Measurements from ENCODE around the gene IFT81. TPM values are rescaled to one million over a fixed set of nuclear protein-coding genes. Genes with fewer than 3 reads are reported as not detected.

Gene IFT81
- total and polyA plus RNA-seq, 2 of the 13 experiments (the other 11 are each of a cell fraction or from before 2014, with no cell fraction given), result 4.2 to 13.0 TPM

- no peak for TF ChIP-seq ZNF17 (CRISPR knock-in tag; IDR thresholded peaks at IDR 0.05)
- no peak for TF ChIP-seq NCOR1 (IDR thresholded peaks at IDR 0.05; ENCODE audit: borderline replicate concordance, low read length)
- no peak for TF ChIP-seq ZNF512B (CRISPR knock-in tag; IDR thresholded peaks at IDR 0.05; ENCODE audit: borderline replicate concordance)
- no peak for TF ChIP-seq FOXO1 (CRISPR knock-in tag; IDR thresholded peaks at IDR 0.05)
- TF ChIP-seq ELF3 (CRISPR knock-in tag; IDR thresholded peaks at IDR 0.05), result 0 out of 2 replicates have a peak, but pooled peaks have one; percentile 3
- no peak for TF ChIP-seq ZNF101 (CRISPR knock-in tag; IDR thresholded peaks at IDR 0.05; ENCODE audit: borderline replicate concordance, low read depth)
- TF ChIP-seq THAP8 (CRISPR knock-in tag; IDR thresholded peaks at IDR 0.05; ENCODE audit: borderline replicate concordance), result no peak
- TF ChIP-seq ZNF503 (CRISPR knock-in tag; IDR thresholded peaks at IDR 0.05), result 0 out of 2 replicates have a peak, but pooled peaks have one; percentile 15
- TF ChIP-seq ZNF24 (IDR thresholded peaks at IDR 0.05), result no peak
- no peak for TF ChIP-seq STAG1 (CRISPR knock-in tag; IDR thresholded peaks at IDR 0.05)
- no peak for TF ChIP-seq NR2F6 (IDR thresholded peaks at IDR 0.05)
- TF ChIP-seq NR2F6 (CRISPR knock-in tag; IDR thresholded peaks at IDR 0.05), result no peak
- TF ChIP-seq EP300 (IDR thresholded peaks at IDR 0.05; ENCODE audit: low read depth in 2 of 2, low read length in 2 of 2), result no peak
- TF ChIP-seq EP300 (CRISPR knock-in tag; IDR thresholded peaks at IDR 0.05; ENCODE audit: borderline replicate concordance), result no peak
- no peak for TF ChIP-seq ZNF317 (CRISPR knock-in tag; IDR thresholded peaks at IDR 0.05)
- TF ChIP-seq CREB1 (IDR thresholded peaks at IDR 0.05), result peak; percentile 38; the same call in 1 of the 2 replicates
- no peak for TF ChIP-seq CREB1 (CRISPR knock-in tag; IDR thresholded peaks at IDR 0.05)
- no peak for TF ChIP-seq USF2 (IDR thresholded peaks at IDR 0.05; ENCODE audit: low read depth, low read length)
- TF ChIP-seq USF2 (CRISPR knock-in tag; IDR thresholded peaks at IDR 0.05; ENCODE audit: borderline replicate concordance), result no peak
- TF ChIP-seq MED13 (CRISPR knock-in tag; IDR thresholded peaks at IDR 0.05), result 0 out of 2 replicates have a peak, but pooled peaks have one; percentile 46
- TF ChIP-seq ZNF335 (CRISPR knock-in tag; IDR thresholded peaks at IDR 0.05), result no peak
- no peak for TF ChIP-seq ARNT (IDR thresholded peaks at IDR 0.05)
- no peak for TF ChIP-seq ZNF414 (CRISPR knock-in tag; IDR thresholded peaks at IDR 0.05)
- no peak for TF ChIP-seq EHMT2 (IDR thresholded peaks at IDR 0.05; ENCODE audit: borderline replicate concordance, low read depth, low read length)
These were observed 15.7 kb upstream of the IFT81 start (continued) for GRCh38 chr12:110108309-110109036.

Measured in HepG2 (cell line).